Lower lobe of right lung (tissue), 2 donors: ENCODE data around the gene KIF5C. TPM values are rescaled to one million over a fixed set of nuclear protein-coding genes. Genes with fewer than 3 reads are reported as not detected.

Experiments used
- ATAC-seq, 2 donors: fragments of 200-7000 bp; cut with Tn5 transposase; one replicate each; pipeline ENCODE4 v1.9.1; 2020 to 2022; ENCODE audit warnings: mild to moderate bottlenecking in 2 of 2, moderate library complexity in 2 of 2
- DNase-seq: peaks from one replicate; pipeline ENCODE4 v3.0.0-alpha.2; 2020
- H3K27ac ChIP-seq: fragments of 200-600 bp; one replicate; pipeline ENCODE4 v1.8.0; 2022
- H3K27me3 ChIP-seq: fragments of 200-600 bp; one replicate; pipeline ENCODE4 v1.8.0; 2022; ENCODE audit warnings: low read depth
- H3K36me3 ChIP-seq: fragments of 200-600 bp; one replicate; pipeline ENCODE4 v1.8.0; 2022; ENCODE audit warnings: mild to moderate bottlenecking
- H3K4me1 ChIP-seq: fragments of 200-600 bp; one replicate; pipeline ENCODE4 v1.8.0; 2022
- H3K4me3 ChIP-seq: fragments of 200-600 bp; one replicate; pipeline ENCODE4 v1.8.0; 2022; ENCODE audit warnings: mild to moderate bottlenecking
- H3K9me3 ChIP-seq: fragments of 200-600 bp; one replicate; pipeline ENCODE4 v1.8.0; 2022
- CTCF ChIP-seq: fragments of 200-600 bp; IDR thresholded peaks from one replicate; pipeline ENCODE4 v1.8.0; 2022; ENCODE audit warnings: antibody characterized with exemption, mild to moderate bottlenecking
- intact Hi-C: fragments of 100-400 bp; cut with DNase I; formaldehyde crosslinking; loops from one replicate; pipeline ENCODE4 v1.11.0; 2022
- total RNA-seq: library from RNA; stranded (reverse); fragmentation: NEBNext Ultra II Directional; extraction: Animal tissue kit (Norgen Biotek cat#: 25700); gene quantifications from one replicate; pipeline ENCODE4 v1.2.1, GENCODE V29; 2021
- donor health status: DM: no; HTN: yes; CAD: no; lungs with severe emphysema.

The KIF5C gene
- total RNA-seq, 1 donor from 2014 or later: 0.47 TPM

- ATAC-seq: no peak
- no peak for TF ChIP-seq CTCF
- no peaks in the 10 kb centered on the region for H3K9me3 ChIP-seq
- peaks cover 6% of the 10 kb centered on the region for H3K4me1 ChIP-seq
- H3K36me3 ChIP-seq: no peaks in the 10 kb centered on the region
- intact Hi-C loops: no loop called here
- H3K27ac ChIP-seq: no peak overlapping the region
- no peak overlapping the region for H3K4me3 ChIP-seq
- DNase-seq: no peak
- no peaks in the 10 kb centered on the region for H3K27me3 ChIP-seq
These were observed 200.1 kb downstream of the KIF5C start for GRCh38 chr2:149075105-149075504.

GRCh38 chr2:149075853-149076252 is 200.8 kb downstream of the KIF5C start:
- Histone ChIP-seq H3K4me1 (peaks cover 6% of the 10 kb centered on the region), H3K27me3 (no peaks in the 10 kb centered on the region), H3K27ac (no peak overlapping the region), H3K9me3 (no peaks in the 10 kb centered on the region), H3K4me3 (no peak overlapping the region), H3K36me3 (no peaks in the 10 kb centered on the region)
- DNase-seq: no peak
- ATAC-seq: no peak
- no peak for TF ChIP-seq CTCF
- intact Hi-C loops: no loop called here

Other genes with a start within 250 kb of the KIF5C start
- gene EPC2, start 230.5 kb upstream of the KIF5C start, total RNA-seq: 36.8 TPM
- 2.0 TPM for gene LYPD6B, start 163.5 kb downstream of the KIF5C start, total RNA-seq